HG03342 (cell line): ENCODE results near the gene CTCFL.

ENCODE experiments used
- ATAC-seq: cut with Tn5 transposase; IDR thresholded peaks from one replicate; pipeline ENCODE4 v1.9.1; 2021; ENCODE audit warnings: mild to moderate bottlenecking, moderate library complexity; ENCODE audit not compliant: unreplicated experiment

Gene CTCFL

DNA sequence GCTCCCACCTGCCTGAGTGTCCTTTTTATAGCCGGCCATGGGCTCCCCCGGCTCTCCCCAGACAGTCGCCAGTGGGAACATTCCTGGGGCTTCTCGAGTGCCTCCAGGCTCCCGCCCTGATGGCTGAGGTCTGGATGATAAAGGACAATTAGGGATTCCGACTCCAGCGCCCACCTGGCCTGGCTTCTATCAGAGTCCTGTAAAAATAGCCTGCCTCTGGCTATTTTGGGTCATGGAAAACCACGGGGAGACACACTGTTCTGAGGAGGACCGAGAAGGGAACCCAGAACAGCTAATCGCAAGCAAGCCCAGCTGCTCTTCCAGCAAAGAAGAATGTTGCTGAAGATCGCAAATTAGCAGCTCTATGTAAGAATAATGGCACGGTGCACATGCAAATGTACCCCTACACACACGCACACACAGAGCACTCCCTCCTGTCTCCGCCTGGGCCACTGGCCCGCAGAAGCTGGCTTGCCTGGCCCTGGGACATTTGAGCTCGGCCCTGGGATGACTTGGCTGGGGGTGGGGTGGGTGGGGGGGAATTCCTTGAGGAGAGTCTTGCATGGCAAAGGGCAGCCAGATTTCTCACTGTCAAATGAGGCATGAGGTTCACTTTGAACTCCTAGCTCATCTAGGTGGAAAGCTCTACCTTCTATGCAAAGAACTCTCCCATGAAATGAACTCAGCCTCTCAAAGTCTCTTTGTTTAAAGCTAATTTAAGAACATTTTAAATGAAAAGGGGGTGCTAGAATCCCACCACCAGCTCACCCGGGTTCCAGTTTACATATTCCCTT, 55.3 kb downstream of the CTCFL start:
- no peak for ATAC-seq

- no peak for ATAC-seq
Measured at GRCh38 chr20:57468523-57469417, 56.2 kb downstream of the CTCFL start.

DNA sequence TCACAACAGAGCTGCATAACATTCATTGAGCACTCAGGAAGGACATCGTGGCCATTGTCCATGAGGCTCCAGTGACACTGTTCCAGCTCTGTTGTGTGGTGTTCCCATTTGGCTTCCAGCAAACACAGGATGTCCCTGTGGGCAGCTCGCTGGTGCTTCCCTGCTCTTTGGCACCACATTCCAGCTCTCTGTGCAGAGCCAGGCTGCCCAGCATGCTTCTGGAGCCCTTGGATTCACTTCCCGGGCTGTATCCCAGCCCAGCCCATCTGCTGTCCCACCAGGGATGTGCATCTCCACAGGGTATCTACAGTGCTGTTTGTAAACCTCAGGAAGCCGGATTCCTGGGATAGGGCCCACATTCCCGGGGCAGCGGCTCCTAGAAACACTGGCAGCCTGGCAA, 57.2 kb downstream of the CTCFL start:
- no peak for ATAC-seq

GRCh38 chr20:57465943-57466342, 59.0 kb downstream of the CTCFL start:
- ATAC-seq = no peak

DNA sequence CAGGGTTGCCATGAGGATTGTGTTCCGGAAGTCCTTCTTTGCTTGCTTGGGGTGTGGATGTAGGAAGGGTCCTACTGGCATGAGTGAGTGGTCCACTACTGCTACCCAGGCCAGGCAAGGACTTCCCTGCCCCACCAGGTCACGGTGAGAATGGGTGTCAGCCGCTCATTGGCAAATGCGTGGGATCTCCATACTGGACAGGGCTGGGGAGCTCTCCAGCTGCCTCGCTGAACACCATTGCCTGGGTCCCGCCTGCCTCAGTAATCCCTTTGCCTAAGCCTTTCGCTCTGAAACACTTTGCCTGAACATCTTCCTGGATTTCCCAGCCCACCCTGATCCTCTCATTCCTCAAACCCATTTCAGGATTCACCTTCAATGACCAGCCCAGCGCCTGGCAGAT, 59.5 kb downstream of the CTCFL start:
- no peak for ATAC-seq

GRCh38 chr20:57464642-57465211, 60.2 kb downstream of the CTCFL start:
- no peak for ATAC-seq

DNA sequence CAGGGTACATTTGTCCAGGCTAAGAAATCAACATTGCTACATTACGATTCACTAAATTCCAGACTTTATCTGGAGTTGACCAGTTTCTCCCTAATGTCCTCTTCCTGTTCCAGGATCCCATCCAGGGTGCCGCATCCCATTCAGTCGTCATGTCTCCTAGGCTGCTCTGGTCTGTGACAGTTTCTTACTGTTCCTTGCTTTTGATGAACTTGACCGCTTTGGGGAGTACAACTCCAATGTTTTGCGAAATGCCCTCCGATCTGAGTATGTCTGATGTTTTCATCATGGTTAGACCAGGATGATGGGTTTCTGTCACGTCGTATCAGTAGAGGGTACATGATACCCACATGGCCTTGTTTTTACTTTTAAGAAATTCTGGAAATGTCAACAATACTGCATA, 62.2 kb downstream of the CTCFL start:
- ATAC-seq = no peak

DNA sequence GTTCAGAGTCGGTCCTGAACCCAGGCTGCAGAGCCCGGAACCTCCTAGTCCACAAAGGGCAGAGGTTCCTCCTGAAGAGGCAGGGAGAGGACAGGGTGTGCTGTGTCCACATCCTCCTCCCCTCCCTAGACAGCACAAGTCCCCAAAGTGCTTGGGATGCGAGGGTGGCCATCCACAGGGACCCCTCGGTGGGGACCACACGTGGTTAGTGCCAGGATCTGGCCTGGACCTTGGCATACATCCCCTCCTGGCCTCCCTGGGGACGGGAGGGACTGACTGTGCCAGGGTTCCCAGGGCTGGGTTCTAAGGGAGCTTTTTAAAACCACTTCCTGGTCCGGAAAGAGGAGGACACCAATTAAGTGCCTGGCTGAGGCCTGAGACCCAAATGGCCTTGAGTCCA, 63.2 kb downstream of the CTCFL start:
- no peak for ATAC-seq

- ATAC-seq = no peak
Measured at GRCh38 chr20:57460781-57461465, 64.0 kb downstream of the CTCFL start.

- ATAC-seq = no peak
Measured at GRCh38 chr20:57459897-57460296, 65.0 kb downstream of the CTCFL start.

DNA sequence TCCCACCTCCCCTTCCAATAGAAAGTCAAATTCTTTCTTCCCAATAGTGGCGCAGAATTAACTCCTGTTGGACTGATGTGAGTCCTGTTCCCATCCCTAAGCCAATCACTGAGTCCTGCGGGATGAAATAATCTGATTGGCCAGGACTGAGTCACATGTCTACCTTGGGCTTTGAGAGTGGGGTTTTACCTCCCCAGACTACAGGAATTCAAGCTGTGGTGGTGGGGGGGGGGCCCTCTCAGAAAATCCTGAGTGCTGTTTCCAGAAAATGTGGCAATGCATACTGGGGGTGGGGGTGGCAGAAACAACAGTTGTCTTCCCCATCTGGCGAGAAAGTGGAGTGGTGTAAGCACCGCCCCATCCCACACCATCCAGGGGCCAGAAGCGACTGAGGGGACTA, 65.7 kb downstream of the CTCFL start:
- no peak for ATAC-seq

DNA sequence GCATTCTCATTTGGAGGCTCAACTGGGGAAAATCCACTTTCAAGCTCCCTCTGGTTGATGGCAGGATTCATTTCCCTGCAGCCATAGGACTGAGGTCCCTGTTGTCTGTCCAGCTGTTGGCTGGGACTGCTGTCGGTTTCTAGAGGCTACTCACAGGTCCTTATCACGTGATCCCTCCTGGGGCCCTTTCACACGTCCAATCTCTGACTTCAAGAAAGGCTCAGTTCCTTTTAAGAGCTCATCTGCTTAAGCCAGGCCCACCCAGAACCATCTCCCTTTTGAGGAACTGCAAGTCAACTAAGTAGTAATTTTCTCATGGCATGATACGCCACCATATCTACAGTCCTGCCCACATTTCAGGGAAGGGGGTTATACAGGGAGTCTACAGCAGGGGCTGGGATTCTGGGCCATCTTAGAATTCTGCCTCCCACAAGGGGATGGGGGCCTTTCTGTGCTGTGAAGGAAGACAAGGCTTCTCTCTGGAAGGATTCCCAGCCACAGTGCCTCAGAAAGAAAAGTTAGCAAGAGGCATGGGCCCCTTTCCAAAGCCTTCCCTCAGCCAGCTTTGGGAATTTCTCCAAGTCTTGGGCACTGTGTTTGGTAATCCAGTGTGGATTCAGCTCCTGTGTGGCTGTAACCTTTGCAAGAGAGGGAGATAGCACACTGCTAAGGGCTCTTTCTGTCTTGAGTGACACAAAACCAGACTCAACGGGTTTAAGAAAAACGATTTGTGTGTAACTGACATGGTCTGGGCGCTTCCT, 66.4 kb downstream of the CTCFL start:
- no peak for ATAC-seq

DNA sequence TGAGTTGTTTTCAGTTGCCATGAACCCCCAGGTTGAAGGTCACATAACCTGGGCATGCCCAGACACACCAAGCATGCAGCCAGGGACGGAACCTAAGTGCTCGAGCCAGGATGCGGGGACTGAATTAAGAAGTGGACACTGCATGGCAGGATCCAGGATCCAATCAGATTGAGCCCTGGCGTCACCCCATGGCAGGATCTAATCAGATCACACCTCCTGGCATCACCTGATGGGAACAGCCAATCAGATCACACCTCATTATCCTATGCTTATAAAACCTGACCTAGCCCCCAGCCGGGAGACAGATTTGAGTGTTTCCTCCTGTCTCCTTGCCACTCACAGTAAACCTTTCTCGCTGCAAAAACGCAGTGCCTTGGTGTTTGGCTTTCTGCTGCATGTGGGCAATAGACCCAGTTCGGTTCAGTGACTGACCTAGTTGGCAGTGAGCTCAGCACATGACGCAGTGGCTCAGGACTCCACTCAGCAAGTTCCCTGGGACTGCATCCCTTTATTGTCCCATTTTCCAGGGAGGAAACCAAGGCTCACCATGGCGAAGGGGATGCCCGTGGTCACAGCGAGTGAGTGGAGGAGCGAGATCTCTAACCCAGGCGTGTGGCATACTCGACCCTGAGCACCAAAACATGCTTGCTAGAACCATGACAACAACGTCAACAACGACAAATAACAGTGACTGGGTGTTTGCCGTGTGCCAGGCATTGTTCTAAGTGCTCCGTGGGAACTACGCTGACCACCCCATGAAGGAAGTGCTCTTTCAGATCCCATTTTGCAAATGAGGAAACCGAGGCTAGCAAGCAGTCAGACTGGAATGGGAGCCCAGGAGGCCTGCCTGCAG, 67.5 kb downstream of the CTCFL start:
- ATAC-seq = no peak

DNA sequence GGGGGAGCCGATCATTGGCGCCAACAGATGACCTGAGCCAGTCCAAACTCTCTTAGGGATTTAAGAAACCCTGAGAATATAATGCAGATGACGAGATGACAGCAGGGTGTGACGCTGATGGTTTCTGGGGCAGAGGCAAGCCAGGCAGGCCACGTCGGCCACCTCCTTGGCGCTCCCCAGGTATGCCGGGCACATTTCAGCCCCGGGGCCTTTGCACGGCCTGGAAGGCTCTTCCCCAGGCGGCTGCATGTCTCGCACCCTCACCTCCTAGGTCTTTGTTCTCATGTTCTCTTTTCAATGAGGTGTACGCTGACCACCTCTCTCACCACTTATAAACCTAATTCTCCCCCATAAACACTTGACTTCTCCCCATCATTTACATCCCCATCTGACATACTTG, 68.8 kb downstream of the CTCFL start:
- ATAC-seq = no peak

- ATAC-seq = no peak
Measured at GRCh38 chr20:57455386-57455785, 69.6 kb downstream of the CTCFL start.

GRCh38 chr20:57451795-57452661, 72.9 kb downstream of the CTCFL start:
- ATAC-seq = no peak

- no peak for ATAC-seq
Measured at GRCh38 chr20:57451431-57451794, 73.5 kb downstream of the CTCFL start.

DNA sequence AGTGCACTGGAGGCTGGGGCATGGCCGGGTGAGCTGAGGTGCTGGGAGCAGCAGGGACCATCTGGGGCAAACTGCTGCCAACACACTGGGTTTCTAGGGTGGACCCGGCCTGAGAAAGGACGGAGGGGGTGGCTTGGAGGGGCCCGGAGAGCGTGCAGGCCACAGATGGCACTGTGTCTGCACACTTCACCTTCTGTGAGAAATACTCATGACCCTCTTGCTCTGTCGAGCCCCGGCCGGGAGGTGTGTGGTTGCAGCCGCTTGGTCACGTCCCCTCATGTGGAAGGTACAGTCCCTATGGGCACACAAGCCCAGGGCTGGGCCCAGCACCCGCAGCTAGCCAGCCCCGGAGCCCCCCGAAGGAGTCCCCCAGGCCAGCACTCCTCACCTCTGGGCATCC, 74.0 kb downstream of the CTCFL start:
- no peak for ATAC-seq

GRCh38 chr20:57450419-57450818, 74.5 kb downstream of the CTCFL start:
- ATAC-seq = peak; percentile 84
